Astrocyte (in vitro differentiated cells and primary cell): ENCODE results near the gene UBE2G2. TPM values are rescaled to one million over a fixed set of nuclear protein-coding genes. Genes with fewer than 3 reads are reported as not detected.

ENCODE experiments used
- DNase-seq: peaks from one replicate; pipeline ENCODE4 v3.0.0-alpha.2; 2010; ENCODE audit warnings: low read depth
- FAIRE-seq: peaks from 2 replicates; lab custom pipeline; 2011; peaks lifted over from hg19 to GRCh38; lab: Jason Lieb, UNC
- H2AFZ ChIP-seq: 2 replicates; pipeline ENCODE4 v1.6.0; 2012; ENCODE audit warnings: low read depth, low read length, inconsistent platforms
- H3K27ac ChIP-seq: 2 replicates; pipeline ENCODE4 v1.5.1; 2011; ENCODE audit warnings: low read depth, low read length, inconsistent platforms
- H3K27me3 ChIP-seq: 2 replicates; pipeline ENCODE4 v1.6.0; 2011; ENCODE audit warnings: low read length, inconsistent platforms; ENCODE audit not compliant: insufficient read depth
- H3K36me3 ChIP-seq: 2 replicates; pipeline ENCODE4 v1.5.1; 2011; ENCODE audit warnings: low read length, inconsistent platforms; ENCODE audit not compliant: insufficient read depth
- H3K4me1 ChIP-seq: 2 replicates; pipeline ENCODE4 v1.5.1; 2011; ENCODE audit warnings: low read length, inconsistent platforms; ENCODE audit not compliant: insufficient read depth
- H3K4me2 ChIP-seq: 2 replicates; pipeline ENCODE4 v1.6.0; 2012; ENCODE audit warnings: low read length, inconsistent platforms
- H3K4me3 ChIP-seq: 2 replicates; pipeline ENCODE4 v1.5.1; 2011; ENCODE audit warnings: low read depth, mild to moderate bottlenecking, low read length, inconsistent platforms; ENCODE audit not compliant: insufficient read depth
- H3K79me2 ChIP-seq: 2 replicates; pipeline ENCODE4 v1.6.0; 2012; ENCODE audit warnings: mild to moderate bottlenecking, low read length, inconsistent platforms; ENCODE audit not compliant: insufficient read depth
- H3K9ac ChIP-seq: 2 replicates; pipeline ENCODE4 v1.6.0; 2012; ENCODE audit warnings: mild to moderate bottlenecking, low read length, inconsistent platforms
- H3K9me3 ChIP-seq: 2 replicates; pipeline ENCODE4 v1.5.1; 2012; ENCODE audit warnings: low read depth, mild to moderate bottlenecking, low read length, inconsistent platforms; ENCODE audit not compliant: insufficient read depth
- H4K20me1 ChIP-seq: 2 replicates; pipeline ENCODE4 v1.6.0; 2012; ENCODE audit warnings: low read length, inconsistent platforms; ENCODE audit not compliant: insufficient read depth
- H3K27ac Mint-ChIP-seq: one replicate; pipeline ENCODE4 v1.8.0; 2021; ENCODE audit warnings: mild to moderate bottlenecking, mixed read lengths; ENCODE audit not compliant: unreplicated experiment
- H3K27me3 Mint-ChIP-seq: one replicate; pipeline ENCODE4 v1.8.0; 2021; ENCODE audit warnings: low read depth, mixed read lengths; ENCODE audit not compliant: unreplicated experiment
- H3K36me3 Mint-ChIP-seq: one replicate; pipeline ENCODE4 v1.8.0; 2021; ENCODE audit warnings: low read depth, mixed read lengths; ENCODE audit not compliant: unreplicated experiment
- H3K4me1 Mint-ChIP-seq: one replicate; pipeline ENCODE4 v1.8.0; 2021; ENCODE audit warnings: low read depth, mixed read lengths; ENCODE audit not compliant: unreplicated experiment
- H3K4me3 Mint-ChIP-seq: one replicate; pipeline ENCODE4 v1.8.0; 2021; ENCODE audit warnings: mild to moderate bottlenecking, moderate library complexity, mixed read lengths; ENCODE audit not compliant: unreplicated experiment
- H3K9me3 Mint-ChIP-seq: one replicate; pipeline ENCODE4 v1.8.0; 2021; ENCODE audit warnings: mild to moderate bottlenecking, mixed read lengths; ENCODE audit not compliant: unreplicated experiment
- EZH2 ChIP-seq: IDR thresholded peaks from 2 replicates; pipeline ENCODE4 v1.6.1; 2012; ENCODE audit warnings: mild to moderate bottlenecking, low read length, inconsistent platforms; ENCODE audit not compliant: insufficient read depth
- total RNA-seq: library from RNA; stranded (reverse); gene quantifications from 2 replicates; pipeline ENCODE4 v1.2.1, GENCODE V29; 2021
- TF ChIP-seq, protein P1 (sequence below): IDR thresholded peaks from 2 replicates; pipeline ENCODE4 v1.5.1; 2011; ENCODE audit warnings: low read depth, mild to moderate bottlenecking, inconsistent platforms, low read length, moderate library complexity; ENCODE audit not compliant: insufficient read depth

Gene UBE2G2
- total RNA-seq, 1 donor from 2014 or later, result 74.5 TPM

DNA sequence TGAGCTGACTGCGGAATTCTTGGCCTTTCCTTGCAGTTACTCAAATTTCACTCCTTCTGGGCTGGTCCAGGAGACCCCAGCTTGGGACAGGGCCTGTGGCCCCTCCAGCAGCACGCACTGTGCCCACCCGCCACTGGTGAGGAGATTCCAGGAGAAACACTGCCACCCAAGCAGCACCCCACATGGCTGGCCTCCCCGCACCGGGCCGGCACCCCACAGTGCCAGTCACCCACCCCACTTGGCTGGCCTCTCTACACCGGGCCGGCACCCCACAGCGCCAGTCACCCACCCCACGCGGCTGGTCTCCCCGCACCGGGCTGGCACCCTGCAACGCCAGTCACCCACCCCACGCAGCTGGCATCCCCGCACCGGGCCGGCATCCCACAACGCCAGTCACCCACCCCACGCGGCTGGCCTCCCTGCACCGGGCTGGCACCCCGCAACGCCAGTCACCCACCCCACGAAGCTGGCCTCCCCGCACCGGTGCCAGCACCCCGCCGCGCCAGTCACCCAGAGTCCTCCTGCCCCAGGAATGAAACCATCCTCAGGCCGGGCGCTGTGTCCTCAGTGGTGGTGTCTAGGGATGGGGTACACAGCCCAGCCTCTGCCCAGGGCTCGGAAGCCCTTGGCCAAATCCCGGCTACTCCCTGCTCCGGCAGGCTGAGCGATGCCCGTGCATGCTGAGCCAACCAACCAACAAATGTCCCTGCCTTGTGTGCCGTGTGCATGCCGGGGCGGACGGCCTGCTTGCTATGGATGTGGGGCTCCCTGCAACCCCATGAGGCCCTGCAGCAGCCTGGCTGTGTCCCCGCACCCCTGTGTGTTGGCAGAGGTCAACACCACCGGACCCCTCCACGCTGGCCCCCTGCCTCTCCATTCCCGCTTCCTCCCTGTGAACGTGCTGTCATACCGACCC, 51.6 kb downstream of the UBE2G2 start:
- H3K4me2 ChIP-seq, result no peak overlapping the region
- DNase-seq (no peak), FAIRE-seq (no peak)
- no peak overlapping the region for H3K4me3 Mint-ChIP-seq
- no peak overlapping the region for H3K27ac ChIP-seq
- no peak overlapping the region for H3K27ac Mint-ChIP-seq
- H3K27me3 ChIP-seq, result no peaks in the 10 kb centered on the region
- no peaks in the 10 kb centered on the region for H4K20me1 ChIP-seq
- H3K4me3 ChIP-seq, result no peak overlapping the region
- H3K9me3 Mint-ChIP-seq, result peaks cover 15% of the 10 kb centered on the region
- H3K36me3 Mint-ChIP-seq, result no peaks in the 10 kb centered on the region
- TF ChIP-seq, protein P1, sequence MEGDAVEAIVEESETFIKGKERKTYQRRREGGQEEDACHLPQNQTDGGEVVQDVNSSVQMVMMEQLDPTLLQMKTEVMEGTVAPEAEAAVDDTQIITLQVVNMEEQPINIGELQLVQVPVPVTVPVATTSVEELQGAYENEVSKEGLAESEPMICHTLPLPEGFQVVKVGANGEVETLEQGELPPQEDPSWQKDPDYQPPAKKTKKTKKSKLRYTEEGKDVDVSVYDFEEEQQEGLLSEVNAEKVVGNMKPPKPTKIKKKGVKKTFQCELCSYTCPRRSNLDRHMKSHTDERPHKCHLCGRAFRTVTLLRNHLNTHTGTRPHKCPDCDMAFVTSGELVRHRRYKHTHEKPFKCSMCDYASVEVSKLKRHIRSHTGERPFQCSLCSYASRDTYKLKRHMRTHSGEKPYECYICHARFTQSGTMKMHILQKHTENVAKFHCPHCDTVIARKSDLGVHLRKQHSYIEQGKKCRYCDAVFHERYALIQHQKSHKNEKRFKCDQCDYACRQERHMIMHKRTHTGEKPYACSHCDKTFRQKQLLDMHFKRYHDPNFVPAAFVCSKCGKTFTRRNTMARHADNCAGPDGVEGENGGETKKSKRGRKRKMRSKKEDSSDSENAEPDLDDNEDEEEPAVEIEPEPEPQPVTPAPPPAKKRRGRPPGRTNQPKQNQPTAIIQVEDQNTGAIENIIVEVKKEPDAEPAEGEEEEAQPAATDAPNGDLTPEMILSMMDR, result no peak
- no peak for TF ChIP-seq EZH2
- H3K79me2 ChIP-seq, result no peaks in the 10 kb centered on the region
- no peak overlapping the region for H2AFZ ChIP-seq
- no peak overlapping the region for H3K9ac ChIP-seq
- H3K4me1 ChIP-seq, result no peaks in the 10 kb centered on the region
- peaks cover 32% of the 10 kb centered on the region for H3K27me3 Mint-ChIP-seq
- H3K9me3 ChIP-seq, result no peaks in the 10 kb centered on the region
- no peaks in the 10 kb centered on the region for H3K4me1 Mint-ChIP-seq
- no peaks in the 10 kb centered on the region for H3K36me3 ChIP-seq

DNA sequence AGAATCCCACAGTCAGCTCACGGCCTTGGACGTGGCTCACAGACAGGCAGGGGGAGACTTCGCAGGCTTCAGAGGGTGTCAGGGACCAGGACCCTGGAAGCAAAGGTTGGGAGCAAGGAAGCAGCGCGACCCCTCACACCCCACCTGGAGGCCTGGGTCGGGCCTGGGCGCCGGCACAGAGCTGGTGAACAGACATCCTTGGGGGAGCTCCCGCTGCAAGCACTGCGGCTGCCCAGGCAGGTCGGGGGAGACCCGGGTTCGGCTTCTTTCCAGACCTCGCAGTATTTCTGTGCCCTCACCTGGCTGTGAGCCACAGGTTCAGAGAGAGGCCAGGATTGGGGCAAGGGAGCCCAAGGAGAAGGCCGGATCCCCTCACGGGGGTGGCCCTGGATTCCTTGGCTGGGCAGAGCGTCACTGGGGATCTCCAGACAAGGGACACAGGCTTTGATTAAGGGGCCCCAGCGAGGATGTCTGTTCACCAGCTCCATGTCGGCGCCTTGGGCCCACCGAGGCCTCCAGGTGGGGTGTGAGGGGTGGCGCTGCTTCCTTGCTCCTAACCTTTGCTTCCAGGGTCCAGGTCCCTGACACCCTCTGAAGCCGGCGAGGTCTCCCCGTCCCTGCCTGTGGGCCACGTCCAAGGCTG, 52.4 kb downstream of the UBE2G2 start:
- Histone ChIP-seq H3K27me3 (no peaks in the 10 kb centered on the region), H3K4me1 (no peaks in the 10 kb centered on the region), H3K36me3 (no peaks in the 10 kb centered on the region), H3K9me3 (no peaks in the 10 kb centered on the region), H4K20me1 (no peaks in the 10 kb centered on the region), H2AFZ (no peak overlapping the region), H3K79me2 (no peaks in the 10 kb centered on the region), H3K4me3 (no peak overlapping the region), H3K4me2 (no peak overlapping the region), H3K27ac (no peak overlapping the region), H3K9ac (no peak overlapping the region)
- no peak overlapping the region for H3K4me3 Mint-ChIP-seq
- H3K9me3 Mint-ChIP-seq, result peaks cover 10% of the 10 kb centered on the region
- H3K27me3 Mint-ChIP-seq, result peaks cover 32% of the 10 kb centered on the region
- no peaks in the 10 kb centered on the region for H3K36me3 Mint-ChIP-seq
- FAIRE-seq, result no peak
- DNase-seq, result no peak
- no peaks in the 10 kb centered on the region for H3K4me1 Mint-ChIP-seq
- no peak for TF ChIP-seq EZH2
- TF ChIP-seq, protein P1, result no peak
- no peak overlapping the region for H3K27ac Mint-ChIP-seq
